ENCODE data around the gene EXOC2.
"Not testable (repeated sequence)": the region's sequence is repeated elsewhere in the genome, so short reads cannot be mapped to it uniquely, and the experiment has no call there.

EXOC2 gene

GRCh38 chr6:568954-569523 lies 123.9 kb downstream of the EXOC2 start:
- Histone ChIP-seq H3K9ac (ENCODE audit: low read length) (no peak overlapping the region), H3K27me3 (ENCODE audit: control insufficient read depth in 1 of 2, insufficient read depth in 2 of 2, low read length in 2 of 2) (no peaks in the 10 kb centered on the region), H3K27ac (ENCODE audit: low read depth, low read length) (no peak overlapping the region), H3K36me3 (ENCODE audit: insufficient read depth, low read length) (peaks cover 17% of the 10 kb centered on the region), H3K9me3 (ENCODE audit: low read length) (no peaks in the 10 kb centered on the region), H3K4me3 (ENCODE audit: low read depth in 1 of 2, low read length in 2 of 2) (no peak overlapping the region), H3K4me1 (ENCODE audit: insufficient read depth, low read length) (no peaks in the 10 kb centered on the region)

- Histone ChIP-seq H3K27me3 (ENCODE audit: control insufficient read depth in 1 of 2, insufficient read depth in 2 of 2, low read length in 2 of 2) (no peaks in the 10 kb centered on the region), H3K4me1 (ENCODE audit: insufficient read depth, low read length) (no peaks in the 10 kb centered on the region), H3K36me3 (ENCODE audit: insufficient read depth, low read length) (peaks cover 22% of the 10 kb centered on the region), H3K4me3 (ENCODE audit: low read depth in 1 of 2, low read length in 2 of 2) (no peak overlapping the region), H3K9ac (ENCODE audit: low read length) (no peak overlapping the region), H3K9me3 (ENCODE audit: low read length) (no peaks in the 10 kb centered on the region), H3K27ac (ENCODE audit: low read depth, low read length) (no peak overlapping the region)
Observed at GRCh38 chr6:568085-568484, 124.9 kb downstream of the EXOC2 start.

GRCh38 chr6:563863-564262 lies 129.1 kb downstream of the EXOC2 start:
- Histone ChIP-seq H3K9me3 (ENCODE audit: low read length) (no peaks in the 10 kb centered on the region), H3K27me3 (ENCODE audit: control insufficient read depth in 1 of 2, insufficient read depth in 2 of 2, low read length in 2 of 2) (no peaks in the 10 kb centered on the region), H3K36me3 (ENCODE audit: insufficient read depth, low read length) (peaks cover 24% of the 10 kb centered on the region), H3K27ac (ENCODE audit: low read depth, low read length) (no peak overlapping the region), H3K9ac (ENCODE audit: low read length) (no peak overlapping the region), H3K4me1 (ENCODE audit: insufficient read depth, low read length) (no peaks in the 10 kb centered on the region), H3K4me3 (ENCODE audit: low read depth in 1 of 2, low read length in 2 of 2) (no peak overlapping the region)

GRCh38 chr6:562052-562676 lies 130.8 kb downstream of the EXOC2 start:
- H3K4me3 ChIP-seq (ENCODE audit: low read depth in 1 of 2, low read length in 2 of 2) = no peak overlapping the region
- H3K36me3 ChIP-seq (ENCODE audit: insufficient read depth, low read length) = peaks cover 24% of the 10 kb centered on the region
- H3K4me1 ChIP-seq (ENCODE audit: insufficient read depth, low read length) = no peaks in the 10 kb centered on the region
- H3K9ac ChIP-seq (ENCODE audit: low read length) = no peak overlapping the region
- H3K9me3 ChIP-seq (ENCODE audit: low read length) = no peaks in the 10 kb centered on the region
- H3K27me3 ChIP-seq (ENCODE audit: control insufficient read depth in 1 of 2, insufficient read depth in 2 of 2, low read length in 2 of 2) = no peaks in the 10 kb centered on the region
- H3K27ac ChIP-seq (ENCODE audit: low read depth, low read length) = no peak overlapping the region

GRCh38 chr6:561335-561734 lies 131.6 kb downstream of the EXOC2 start:
- H3K27me3 ChIP-seq (ENCODE audit: control insufficient read depth in 1 of 2, insufficient read depth in 2 of 2, low read length in 2 of 2); H3K4me1 ChIP-seq (ENCODE audit: insufficient read depth, low read length); H3K9me3 ChIP-seq (ENCODE audit: low read length); H3K4me3 ChIP-seq (ENCODE audit: low read depth in 1 of 2, low read length in 2 of 2); H3K9ac ChIP-seq (ENCODE audit: low read length); H3K27ac ChIP-seq (ENCODE audit: low read depth, low read length): not testable (repeated sequence)
- H3K36me3 ChIP-seq (ENCODE audit: insufficient read depth, low read length) = peaks cover 19% of the 10 kb centered on the region

- Histone ChIP-seq H3K27ac (ENCODE audit: low read depth, low read length) (no peak overlapping the region), H3K9me3 (ENCODE audit: low read length) (no peaks in the 10 kb centered on the region), H3K36me3 (ENCODE audit: insufficient read depth, low read length) (peaks cover 12% of the 10 kb centered on the region), H3K9ac (ENCODE audit: low read length) (no peak overlapping the region), H3K4me3 (ENCODE audit: low read depth in 1 of 2, low read length in 2 of 2) (no peak overlapping the region), H3K27me3 (ENCODE audit: control insufficient read depth in 1 of 2, insufficient read depth in 2 of 2, low read length in 2 of 2) (no peaks in the 10 kb centered on the region), H3K4me1 (ENCODE audit: insufficient read depth, low read length) (no peaks in the 10 kb centered on the region)
Observed at GRCh38 chr6:558959-559358, 134.0 kb downstream of the EXOC2 start.

GRCh38 chr6:558089-558488 lies 134.8 kb downstream of the EXOC2 start:
- Histone ChIP-seq H3K27ac (ENCODE audit: low read depth, low read length) (no peak overlapping the region), H3K9ac (ENCODE audit: low read length) (no peak overlapping the region), H3K9me3 (ENCODE audit: low read length) (no peaks in the 10 kb centered on the region), H3K27me3 (ENCODE audit: control insufficient read depth in 1 of 2, insufficient read depth in 2 of 2, low read length in 2 of 2) (no peaks in the 10 kb centered on the region), H3K4me1 (ENCODE audit: insufficient read depth, low read length) (no peaks in the 10 kb centered on the region), H3K4me3 (ENCODE audit: low read depth in 1 of 2, low read length in 2 of 2) (no peak overlapping the region), H3K36me3 (ENCODE audit: insufficient read depth, low read length) (peaks cover 17% of the 10 kb centered on the region)

- Histone ChIP-seq H3K27me3 (ENCODE audit: control insufficient read depth in 1 of 2, insufficient read depth in 2 of 2, low read length in 2 of 2) (no peaks in the 10 kb centered on the region), H3K27ac (ENCODE audit: low read depth, low read length) (no peak overlapping the region), H3K9me3 (ENCODE audit: low read length) (no peaks in the 10 kb centered on the region), H3K36me3 (ENCODE audit: insufficient read depth, low read length) (peaks cover 25% of the 10 kb centered on the region), H3K4me3 (ENCODE audit: low read depth in 1 of 2, low read length in 2 of 2) (no peak overlapping the region), H3K9ac (ENCODE audit: low read length) (no peak overlapping the region), H3K4me1 (ENCODE audit: insufficient read depth, low read length) (no peaks in the 10 kb centered on the region)
Observed at GRCh38 chr6:551829-552350, 141.0 kb downstream of the EXOC2 start.

GRCh38 chr6:551405-551804 lies 141.5 kb downstream of the EXOC2 start:
- Histone ChIP-seq H3K9ac (ENCODE audit: low read length) (no peak overlapping the region), H3K27ac (ENCODE audit: low read depth, low read length) (no peak overlapping the region), H3K9me3 (ENCODE audit: low read length) (no peaks in the 10 kb centered on the region), H3K4me3 (ENCODE audit: low read depth in 1 of 2, low read length in 2 of 2) (no peak overlapping the region), H3K27me3 (ENCODE audit: control insufficient read depth in 1 of 2, insufficient read depth in 2 of 2, low read length in 2 of 2) (no peaks in the 10 kb centered on the region), H3K4me1 (ENCODE audit: insufficient read depth, low read length) (no peaks in the 10 kb centered on the region), H3K36me3 (ENCODE audit: insufficient read depth, low read length) (peaks cover 25% of the 10 kb centered on the region)

GRCh38 chr6:549906-550305 lies 143.0 kb downstream of the EXOC2 start:
- Histone ChIP-seq H3K9ac (ENCODE audit: low read length) (no peak overlapping the region), H3K9me3 (ENCODE audit: low read length) (no peaks in the 10 kb centered on the region), H3K27me3 (ENCODE audit: control insufficient read depth in 1 of 2, insufficient read depth in 2 of 2, low read length in 2 of 2) (no peaks in the 10 kb centered on the region), H3K4me3 (ENCODE audit: low read depth in 1 of 2, low read length in 2 of 2) (no peak overlapping the region), H3K4me1 (ENCODE audit: insufficient read depth, low read length) (no peaks in the 10 kb centered on the region), H3K27ac (ENCODE audit: low read depth, low read length) (no peak overlapping the region), H3K36me3 (ENCODE audit: insufficient read depth, low read length) (peaks cover 25% of the 10 kb centered on the region)

GRCh38 chr6:548517-548916 lies 144.4 kb downstream of the EXOC2 start:
- no peaks in the 10 kb centered on the region for H3K27me3 ChIP-seq (ENCODE audit: control insufficient read depth in 1 of 2, insufficient read depth in 2 of 2, low read length in 2 of 2)
- H3K9ac ChIP-seq (ENCODE audit: low read length) = no peak overlapping the region
- no peaks in the 10 kb centered on the region for H3K9me3 ChIP-seq (ENCODE audit: low read length)
- no peaks in the 10 kb centered on the region for H3K4me1 ChIP-seq (ENCODE audit: insufficient read depth, low read length)
- H3K27ac ChIP-seq (ENCODE audit: low read depth, low read length) = no peak overlapping the region
- H3K4me3 ChIP-seq (ENCODE audit: low read depth in 1 of 2, low read length in 2 of 2) = no peak overlapping the region
- peaks cover 27% of the 10 kb centered on the region for H3K36me3 ChIP-seq (ENCODE audit: insufficient read depth, low read length)

- H3K27me3 ChIP-seq (ENCODE audit: control insufficient read depth in 1 of 2, insufficient read depth in 2 of 2, low read length in 2 of 2) = no peaks in the 10 kb centered on the region
- no peaks in the 10 kb centered on the region for H3K9me3 ChIP-seq (ENCODE audit: low read length)
- no peaks in the 10 kb centered on the region for H3K4me1 ChIP-seq (ENCODE audit: insufficient read depth, low read length)
- H3K27ac ChIP-seq (ENCODE audit: low read depth, low read length) = no peak overlapping the region
- no peak overlapping the region for H3K4me3 ChIP-seq (ENCODE audit: low read depth in 1 of 2, low read length in 2 of 2)
- H3K36me3 ChIP-seq (ENCODE audit: insufficient read depth, low read length) = peaks cover 26% of the 10 kb centered on the region
- no peak overlapping the region for H3K9ac ChIP-seq (ENCODE audit: low read length)
Observed at GRCh38 chr6:548091-548490, 144.8 kb downstream of the EXOC2 start.

Data from muscle layer of colon (tissue), 2 donors.